HL-60 (cell line): Measurements from ENCODE around the gene KRT14.

Source experiments
- POLR2AphosphoS5 ChIP-seq: IDR thresholded peaks from 2 replicates; pipeline ENCODE4 v1.6.1; 2012; ENCODE audit warnings: low read depth
- TF ChIP-seq, protein P1 (sequence below): IDR thresholded peaks from 2 replicates; pipeline ENCODE4 v1.6.1; 2012; ENCODE audit warnings: low read depth; ENCODE audit not compliant: insufficient replicate concordance
- TF ChIP-seq, protein P2 (sequence below): IDR thresholded peaks from one replicate; pipeline ENCODE4 v1.5.1; 2011; ENCODE audit warnings: low read length, control low read depth, inconsistent platforms; ENCODE audit not compliant: insufficient read depth

DNA sequence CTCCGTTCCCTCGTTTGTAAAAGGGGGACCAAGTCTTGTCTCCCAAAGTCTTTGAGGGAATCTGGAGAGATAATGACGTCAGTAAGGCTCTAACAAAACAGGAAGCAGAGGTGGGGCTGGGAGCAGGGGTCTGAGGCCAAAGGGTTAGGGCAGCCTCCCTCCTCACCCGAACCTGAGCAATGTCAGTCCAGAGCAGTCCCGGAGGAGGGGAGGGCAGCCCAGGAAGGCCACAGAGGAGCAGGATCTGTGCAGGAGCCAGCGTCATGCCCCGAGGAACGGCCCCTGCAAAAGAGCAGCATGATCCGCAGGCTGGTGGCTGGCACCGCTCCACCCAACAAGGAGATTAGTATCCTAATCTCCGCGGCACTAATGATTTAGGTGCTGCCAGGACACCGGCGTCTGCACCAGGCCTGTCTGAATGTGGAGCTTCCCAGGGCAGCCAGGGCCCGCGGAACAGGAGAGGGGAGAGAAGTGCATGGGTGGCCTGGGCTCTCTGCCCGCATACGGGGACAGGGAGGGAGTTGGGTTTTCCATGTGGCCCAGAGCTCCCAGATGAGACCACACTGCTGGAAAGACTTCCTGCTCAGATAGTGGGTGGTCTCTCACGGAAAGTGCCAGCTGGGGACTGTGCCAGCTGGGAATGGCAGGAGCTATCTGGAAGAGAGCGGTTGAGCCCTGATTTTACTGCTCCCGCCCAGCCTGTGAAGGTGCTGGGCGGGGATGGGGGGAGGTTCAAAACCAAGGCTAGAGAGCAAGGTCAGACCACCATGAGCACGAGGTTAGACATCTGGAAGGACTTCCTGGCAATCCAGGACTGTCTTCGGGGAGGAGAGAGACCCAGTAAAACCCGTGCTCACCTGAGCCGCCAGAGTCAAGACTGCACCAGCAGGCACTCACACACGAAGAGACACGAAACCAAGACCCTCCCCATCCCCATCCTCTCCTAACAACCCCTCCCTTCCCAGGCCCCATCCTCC, 48.7 kb upstream of the KRT14 start:
- no peak for TF ChIP-seq POLR2AphosphoS5
- TF ChIP-seq, protein P1, sequence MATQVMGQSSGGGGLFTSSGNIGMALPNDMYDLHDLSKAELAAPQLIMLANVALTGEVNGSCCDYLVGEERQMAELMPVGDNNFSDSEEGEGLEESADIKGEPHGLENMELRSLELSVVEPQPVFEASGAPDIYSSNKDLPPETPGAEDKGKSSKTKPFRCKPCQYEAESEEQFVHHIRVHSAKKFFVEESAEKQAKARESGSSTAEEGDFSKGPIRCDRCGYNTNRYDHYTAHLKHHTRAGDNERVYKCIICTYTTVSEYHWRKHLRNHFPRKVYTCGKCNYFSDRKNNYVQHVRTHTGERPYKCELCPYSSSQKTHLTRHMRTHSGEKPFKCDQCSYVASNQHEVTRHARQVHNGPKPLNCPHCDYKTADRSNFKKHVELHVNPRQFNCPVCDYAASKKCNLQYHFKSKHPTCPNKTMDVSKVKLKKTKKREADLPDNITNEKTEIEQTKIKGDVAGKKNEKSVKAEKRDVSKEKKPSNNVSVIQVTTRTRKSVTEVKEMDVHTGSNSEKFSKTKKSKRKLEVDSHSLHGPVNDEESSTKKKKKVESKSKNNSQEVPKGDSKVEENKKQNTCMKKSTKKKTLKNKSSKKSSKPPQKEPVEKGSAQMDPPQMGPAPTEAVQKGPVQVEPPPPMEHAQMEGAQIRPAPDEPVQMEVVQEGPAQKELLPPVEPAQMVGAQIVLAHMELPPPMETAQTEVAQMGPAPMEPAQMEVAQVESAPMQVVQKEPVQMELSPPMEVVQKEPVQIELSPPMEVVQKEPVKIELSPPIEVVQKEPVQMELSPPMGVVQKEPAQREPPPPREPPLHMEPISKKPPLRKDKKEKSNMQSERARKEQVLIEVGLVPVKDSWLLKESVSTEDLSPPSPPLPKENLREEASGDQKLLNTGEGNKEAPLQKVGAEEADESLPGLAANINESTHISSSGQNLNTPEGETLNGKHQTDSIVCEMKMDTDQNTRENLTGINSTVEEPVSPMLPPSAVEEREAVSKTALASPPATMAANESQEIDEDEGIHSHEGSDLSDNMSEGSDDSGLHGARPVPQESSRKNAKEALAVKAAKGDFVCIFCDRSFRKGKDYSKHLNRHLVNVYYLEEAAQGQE = no peak
- TF ChIP-seq, protein P2, sequence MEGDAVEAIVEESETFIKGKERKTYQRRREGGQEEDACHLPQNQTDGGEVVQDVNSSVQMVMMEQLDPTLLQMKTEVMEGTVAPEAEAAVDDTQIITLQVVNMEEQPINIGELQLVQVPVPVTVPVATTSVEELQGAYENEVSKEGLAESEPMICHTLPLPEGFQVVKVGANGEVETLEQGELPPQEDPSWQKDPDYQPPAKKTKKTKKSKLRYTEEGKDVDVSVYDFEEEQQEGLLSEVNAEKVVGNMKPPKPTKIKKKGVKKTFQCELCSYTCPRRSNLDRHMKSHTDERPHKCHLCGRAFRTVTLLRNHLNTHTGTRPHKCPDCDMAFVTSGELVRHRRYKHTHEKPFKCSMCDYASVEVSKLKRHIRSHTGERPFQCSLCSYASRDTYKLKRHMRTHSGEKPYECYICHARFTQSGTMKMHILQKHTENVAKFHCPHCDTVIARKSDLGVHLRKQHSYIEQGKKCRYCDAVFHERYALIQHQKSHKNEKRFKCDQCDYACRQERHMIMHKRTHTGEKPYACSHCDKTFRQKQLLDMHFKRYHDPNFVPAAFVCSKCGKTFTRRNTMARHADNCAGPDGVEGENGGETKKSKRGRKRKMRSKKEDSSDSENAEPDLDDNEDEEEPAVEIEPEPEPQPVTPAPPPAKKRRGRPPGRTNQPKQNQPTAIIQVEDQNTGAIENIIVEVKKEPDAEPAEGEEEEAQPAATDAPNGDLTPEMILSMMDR = no peak
